Measurements from ENCODE around the gene ASRGL1.

- TF ChIP-seq POLR2A (IDR thresholded peaks at IDR 0.05) (no peak), CTCF (IDR thresholded peaks at IDR 0.05) (no peak)
Observed at GRCh38 chr11:62437616-62438015, 100.4 kb downstream of the ASRGL1 start.
